Testis (tissue), 2 donors: ENCODE measurements around the gene LCN15.

ENCODE experiments used
- CTCF ChIP-seq, 3 experiments: fragments of 450-650 bp in 2 of 3; fragments of 200-600 bp in 1 of 3; sonication (generic) in 1 of 3; IDR thresholded peaks; one replicate each; pipeline ENCODE4 v1.5.1; 2016 to 2019; ENCODE audit warnings: antibody characterized with exemption in 3 of 3, mild to moderate bottlenecking in 2 of 3, moderate library complexity in 1 of 3
- POLR2A ChIP-seq: fragments of 450-650 bp; IDR thresholded peaks from one replicate; pipeline ENCODE4 v1.6.1; 2017; ENCODE audit warnings: antibody characterized with exemption, mild to moderate bottlenecking, moderate library complexity

- TF ChIP-seq CTCF (IDR thresholded peaks at IDR 0.05) (peak; percentile 92 to 95 (median 94)), POLR2A (no peak)
Observed at GRCh38 chr9:136787690-136788400, 23.5 kb upstream of the LCN15 start.
